ENCODE results near the gene SKA3. TPM values are rescaled to one million over a fixed set of nuclear protein-coding genes. Genes with fewer than 3 reads are reported as not detected.
"Not testable (repeated sequence)": the region's sequence is repeated elsewhere in the genome, so short reads cannot be mapped to it uniquely, and the experiment has no call there.

SKA3 gene
- total and polyA plus RNA-seq, 11 donors = 0.32 to 4.5 (median 0.52) TPM; not detected in 4

GRCh38 chr13:21218351-21219035, 42.1 kb upstream of the SKA3 start:
- H3K36me3 ChIP-seq = no peaks in the 10 kb centered on the region
- DNase-seq (no peak), ATAC-seq (no peak)
- peaks cover 0 to 4% (median 0%) of the 10 kb centered on the region in 9 donors for H3K27me3 ChIP-seq
- intact Hi-C loops (cut with DNase I) = no loop called here
- 65 to 68% (median 66%) methylated on average over 7 of the region's 7 CpGs for WGBS, 4 donors
- no peak overlapping the region for H3K4me3 ChIP-seq
- H3K4me1 ChIP-seq = peaks cover 0 to 6% (median 0%) of the 10 kb centered on the region in 12 donors
- peaks cover 0 to 21% (median 7%) of the 10 kb centered on the region in 12 donors for H3K9me3 ChIP-seq
- no peak for TF ChIP-seq POLR2A (IDR thresholded peaks at IDR 0.05)
- no peak overlapping the region for H3K27ac ChIP-seq

- Histone ChIP-seq H3K4me1 (peaks cover 0 to 6% (median 0%) of the 10 kb centered on the region in 12 donors), H3K27ac (no peak overlapping the region), H3K36me3 (no peaks in the 10 kb centered on the region), H3K9me3 (peaks cover 0 to 9% (median 2%) of the 10 kb centered on the region in 12 donors), H3K4me3 (no peak overlapping the region), H3K27me3 (peaks cover 0 to 4% (median 0%) of the 10 kb centered on the region in 9 donors)
- no peak for TF ChIP-seq POLR2A (IDR thresholded peaks at IDR 0.05)
- TF ChIP-seq CTCF (IDR thresholded peaks at IDR 0.05) = no peak
- intact Hi-C loops (cut with DNase I) = no loop called here
- DNase-seq (no peak), ATAC-seq (no peak)
- WGBS, 4 donors = 34 to 47% (median 41%) methylated on average over 13 of the region's 13 CpGs
These were observed 40.0 kb upstream of the SKA3 start for GRCh38 chr13:21216332-21216731.

GRCh38 chr13:21215419-21215818, 39.1 kb upstream of the SKA3 start:
- H3K4me1 ChIP-seq; H3K4me3 ChIP-seq; ATAC-seq; H3K27me3 ChIP-seq; DNase-seq; H3K9me3 ChIP-seq; H3K27ac ChIP-seq; intact Hi-C loops (cut with DNase I); H3K36me3 ChIP-seq: not testable (repeated sequence)
- 84 to 91% (median 90%) methylated on average over 6 of the region's 6 CpGs for WGBS, 4 donors

- intact Hi-C loops (cut with DNase I) = no loop called here
- no peak for DNase-seq
- Histone ChIP-seq H3K36me3 (no peaks in the 10 kb centered on the region), H3K4me1 (no peaks in the 10 kb centered on the region), H3K4me3 (no peak overlapping the region), H3K27me3 (peaks cover 0 to 4% (median 0%) of the 10 kb centered on the region in 9 donors), H3K27ac (no peak overlapping the region), H3K9me3 (no peaks in the 10 kb centered on the region)
- 78 to 88% (median 80%) methylated on average over 7 of the region's 7 CpGs for WGBS, 4 donors
- ATAC-seq = no peak
- no peak for TF ChIP-seq CTCF (IDR thresholded peaks at IDR 0.05)
- TF ChIP-seq POLR2A (IDR thresholded peaks at IDR 0.05) = no peak
These were observed 35.9 kb upstream of the SKA3 start for GRCh38 chr13:21212138-21212775.

- no peak for ATAC-seq
- Histone ChIP-seq H3K36me3 (no peaks in the 10 kb centered on the region), H3K27me3 (peaks cover 0 to 3% (median 0%) of the 10 kb centered on the region in 9 donors), H3K27ac (no peak overlapping the region), H3K4me3 (no peak overlapping the region), H3K4me1 (no peaks in the 10 kb centered on the region), H3K9me3 (no peaks in the 10 kb centered on the region)
- intact Hi-C loops (cut with DNase I) = no loop called here
- DNase-seq = no peak
- TF ChIP-seq CTCF (IDR thresholded peaks at IDR 0.05) = no peak
- no peak for TF ChIP-seq POLR2A (IDR thresholded peaks at IDR 0.05)
- WGBS, 4 donors = 81 to 90% (median 84%) methylated on average over 3 of the region's 3 CpGs
These were observed 32.4 kb upstream of the SKA3 start for GRCh38 chr13:21208652-21209154.

All from heart left ventricle (tissue), 16 donors.